Aorta (tissue), 5 donors: Measurements from ENCODE around the gene AIP. TPM values are rescaled to one million over a fixed set of nuclear protein-coding genes. Genes with fewer than 3 reads are reported as not detected.

Source experiments
- ATAC-seq: fragments of 200-7000 bp; cut with Tn5 transposase; one replicate; pipeline ENCODE4 v1.9.1; 2022; ENCODE audit warnings: moderate library complexity; ENCODE audit not compliant: low FRiP score
- DNase-seq, 2 donors: peaks; one replicate each; pipeline ENCODE4 v3.0.0-alpha.2; 2020
- H3K27ac ChIP-seq, 2 donors: one replicate each; pipeline ENCODE4 v1.5.1; 2013; ENCODE audit warnings: low read length in 2 of 2, mild to moderate bottlenecking in 2 of 2, moderate library complexity in 2 of 2, control low read depth in 1 of 2, inconsistent platforms in 1 of 2, low read depth in 1 of 2
- H3K27me3 ChIP-seq, 2 donors: one replicate each; pipeline ENCODE4 v1.6.1; 2013; ENCODE audit warnings: control low read depth in 1 of 2, low read length in 1 of 2, mild to moderate bottlenecking in 1 of 2, moderate library complexity in 1 of 2; ENCODE audit not compliant: insufficient read depth in 2 of 2, control insufficient read depth in 1 of 2
- H3K36me3 ChIP-seq, 2 donors: one replicate each; pipeline ENCODE4 v1.6.1; 2013; ENCODE audit warnings: control low read depth in 1 of 2, low read length in 1 of 2, mild to moderate bottlenecking in 1 of 2; ENCODE audit not compliant: insufficient read depth in 2 of 2, control insufficient read depth in 1 of 2
- H3K4me1 ChIP-seq, 2 donors: one replicate each; pipeline ENCODE4 v1.6.1; 2013; ENCODE audit warnings: low read length in 2 of 2, control low read depth in 1 of 2, mild to moderate bottlenecking in 1 of 2, moderate library complexity in 1 of 2; ENCODE audit not compliant: insufficient read depth in 2 of 2, control insufficient read depth in 1 of 2
- H3K4me3 ChIP-seq, 2 donors: one replicate each; pipeline ENCODE4 v1.5.1; 2013; ENCODE audit warnings: low read length in 2 of 2, control low read depth in 1 of 2, mild to moderate bottlenecking in 1 of 2
- H3K9me3 ChIP-seq: one replicate; pipeline ENCODE4 v1.6.1; 2013; ENCODE audit warnings: mild to moderate bottlenecking, low read length; ENCODE audit not compliant: control insufficient read depth
- WGBS, 2 donors: extraction: QIAGEN DNeasy Blood & Tissue Kit; methylation state at CpG; one replicate each; pipeline ENCODE4 v1.1.7; 2013; 5-methylcytosine and 5-hydroxymethylcytosine counted together
- intact Hi-C, 2 donors: fragments of 100-400 bp; cut with DNase I; formaldehyde crosslinking; loops; one replicate each; pipeline versions ENCODE4 v1.14.2 to v1.15.0; 2022
- long read RNA-seq, 2 donors: library from polyadenylated mRNA; unstranded; transcript quantifications; one replicate each; pipeline ENCODE4 v2.0.0, GENCODE V29; 2020 to 2021
- polyA plus RNA-seq, 2 donors: library from polyadenylated mRNA; stranded (reverse); fragments of 200-250 nt; gene quantifications; one replicate each; pipeline ENCODE4 v1.2.3, GENCODE V29; 2013
- total RNA-seq, 2 donors: library from RNA; stranded (reverse); fragmentation: NEBNext Ultra II Directional; extraction: Animal tissue kit (Norgen Biotek cat#: 25700); gene quantifications; one replicate each; pipeline ENCODE4 v1.2.1, GENCODE V29; 2021
- donor health status: healthy with polysubstance abuse.
- donor health status: Bipolar disorder and iron deficiency.
- donor health status: DM: no; HTN: no; CAD: no.
- donor health status: DM: no; HTN: no; CAD: no.
- donor health status: DM: yes; HTN: yes; CAD: no.

AIP gene
- total RNA-seq (10 to 100 TPM; 61.2 to 63.1 TPM), polyA plus RNA-seq (100 to 1,000 TPM; 105 to 141 TPM)
- long read RNA-seq, donor 1, transcript AIP-201 (6 exons, 1,221 nt) = major isoform, 248 of 273 reads
- long read RNA-seq, donor 1, partial matches to known transcripts = 12 of 273 reads
- long read RNA-seq, donor 1, other reads (novel, unspliced or antisense) = 12 of 273 reads
- long read RNA-seq, donor 2, transcript AIP-201 (6 exons, 1,221 nt) = major isoform, 54 of 60 reads
- long read RNA-seq, donor 2, partial matches to known transcripts = 2 of 60 reads
- long read RNA-seq, donor 2, other reads (novel, unspliced or antisense) = 4 of 60 reads

DNA sequence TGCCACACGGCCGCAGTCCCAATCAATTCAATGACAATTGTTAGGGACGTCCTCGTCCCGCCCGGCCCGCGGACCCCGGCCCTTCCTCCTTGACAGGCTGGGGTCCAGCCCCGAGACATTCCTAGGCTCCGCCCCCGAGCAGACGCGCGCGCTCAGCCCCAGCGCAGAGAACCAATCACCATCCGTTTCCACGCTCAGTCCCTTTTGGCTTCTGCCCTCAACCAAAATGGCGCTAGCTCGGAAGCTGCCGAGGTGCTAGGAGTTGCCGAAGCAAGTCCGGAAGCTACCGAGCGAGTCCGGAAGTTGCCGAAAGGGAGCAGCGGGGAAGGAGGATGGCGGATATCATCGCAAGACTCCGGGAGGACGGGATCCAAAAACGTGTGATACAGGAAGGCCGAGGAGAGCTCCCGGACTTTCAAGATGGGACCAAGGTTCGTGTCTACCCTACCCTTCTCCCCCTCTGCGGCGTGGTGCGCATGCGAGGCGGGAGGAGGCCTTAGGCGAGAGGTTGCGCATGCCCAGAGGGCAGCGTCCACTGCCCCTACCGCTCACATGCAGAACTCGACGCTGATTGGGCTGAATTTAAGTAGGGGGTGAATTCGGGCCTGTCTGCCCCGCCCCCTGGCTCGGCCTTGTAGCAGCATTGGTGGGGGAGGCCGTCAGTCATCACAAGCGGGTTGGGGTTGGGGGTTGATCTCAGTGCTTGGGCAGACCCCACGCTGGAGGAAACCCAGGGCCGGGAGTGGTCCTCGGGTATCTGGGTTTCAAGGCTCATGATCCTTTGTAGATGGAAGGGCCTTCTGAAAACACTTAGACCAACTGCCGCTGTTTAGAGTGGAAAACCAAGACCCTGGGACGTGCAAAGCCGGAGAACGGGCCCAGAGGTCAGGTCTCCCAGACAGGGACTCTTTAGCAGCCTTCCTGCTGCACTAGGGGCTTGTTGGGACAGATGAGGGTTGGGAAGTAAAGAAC lies at the start of gene AIP:
TSS of gene AIP (plus strand) at position 200 of the 972 bp plus-strand sequence. CDS start at position 333, 133 bp downstream.
- H3K27me3 ChIP-seq = no peaks in the 10 kb centered on the region
- H3K4me1 ChIP-seq = peaks cover 0 to 3% of the 10 kb centered on the region in 2 donors
- peak within 1 kb of the TSS; percentile 2 to 49 for H3K4me3 ChIP-seq
- WGBS, 2 donors = 8% methylated on average over 60 of the region's 60 CpGs
- DNase-seq (peak; percentile 98), ATAC-seq (peak; percentile 98)
- no peaks in the 10 kb centered on the region for H3K36me3 ChIP-seq
- intact Hi-C loops = no loop called here
- peak within 1 kb of the TSS in 1 of 2 donors; percentile 14 for H3K27ac ChIP-seq
- no peaks in the 10 kb centered on the region for H3K9me3 ChIP-seq

DNA sequence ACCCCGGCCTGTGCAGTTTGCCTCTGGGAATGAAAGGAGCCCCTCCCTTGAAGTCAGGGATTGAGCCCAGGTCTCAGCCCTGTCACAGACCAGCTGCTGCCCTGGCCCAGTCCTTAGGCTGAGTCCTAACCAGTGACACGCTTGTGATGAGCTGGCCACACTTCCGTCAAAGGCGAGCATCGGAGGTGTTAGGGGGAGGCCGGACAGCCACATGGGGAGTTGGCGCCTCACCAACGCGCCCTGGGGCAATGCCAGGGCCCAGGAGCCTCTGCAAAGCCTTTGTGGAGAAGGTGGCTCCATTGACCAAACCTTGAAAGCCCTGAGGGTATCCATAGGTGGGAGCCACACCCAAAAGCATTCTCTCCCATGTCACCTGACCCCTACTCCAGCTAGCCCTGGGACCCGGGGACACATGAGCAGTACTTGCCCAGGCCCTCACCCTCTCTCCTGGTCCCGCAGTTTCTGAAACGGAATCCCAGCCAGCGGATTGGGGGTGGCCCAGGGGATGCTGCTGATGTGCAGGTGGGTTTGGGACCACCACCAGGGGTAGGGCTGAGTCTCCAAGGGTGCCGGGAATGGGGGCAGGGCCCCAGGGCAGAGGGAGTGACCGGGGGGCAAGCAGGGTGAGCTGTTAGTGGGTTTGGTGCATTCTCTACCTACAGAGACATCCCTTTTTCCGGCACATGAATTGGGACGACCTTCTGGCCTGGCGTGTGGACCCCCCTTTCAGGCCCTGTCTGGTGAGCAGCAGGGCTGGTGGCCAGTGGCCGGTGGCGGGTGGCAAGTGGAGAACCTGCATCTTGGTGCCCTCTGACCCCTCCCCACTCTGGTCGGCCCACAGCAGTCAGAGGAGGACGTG lies 49.1 kb upstream of the AIP start:
- Histone ChIP-seq H3K4me1 (no peaks in the 10 kb centered on the region), H3K4me3 (no peak overlapping the region), H3K27me3 (no peaks in the 10 kb centered on the region), H3K27ac (no peak overlapping the region), H3K36me3 (peaks cover 0 to 2% of the 10 kb centered on the region in 2 donors), H3K9me3 (no peaks in the 10 kb centered on the region)
- intact Hi-C loops = no loop called here
- WGBS, 2 donors = 82% methylated on average over 22 of the region's 22 CpGs
- ATAC-seq (no peak), DNase-seq (no peak)

DNA sequence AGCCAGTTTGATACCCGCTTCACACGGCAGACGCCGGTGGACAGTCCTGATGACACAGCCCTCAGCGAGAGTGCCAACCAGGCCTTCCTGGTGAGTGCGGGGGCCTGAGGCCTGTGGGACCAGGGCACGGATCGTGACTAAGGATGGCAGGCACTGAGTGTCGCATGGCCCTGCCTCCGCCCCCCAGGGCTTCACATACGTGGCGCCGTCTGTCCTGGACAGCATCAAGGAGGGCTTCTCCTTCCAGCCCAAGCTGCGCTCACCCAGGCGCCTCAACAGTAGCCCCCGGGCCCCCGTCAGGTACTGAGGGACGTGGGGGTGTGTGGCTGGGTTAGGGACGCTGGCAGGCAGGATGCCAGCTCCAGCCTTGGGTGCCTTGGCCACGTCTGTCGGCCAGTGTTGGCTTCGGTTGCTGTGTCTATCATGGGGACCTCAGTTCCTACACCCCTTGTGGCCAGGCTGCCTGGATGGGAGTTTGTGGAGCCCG lies 48.4 kb upstream of the AIP start:
- Histone ChIP-seq H3K27ac (no peak overlapping the region), H3K36me3 (peaks cover 0 to 2% of the 10 kb centered on the region in 2 donors), H3K4me3 (no peak overlapping the region), H3K4me1 (no peaks in the 10 kb centered on the region), H3K27me3 (no peaks in the 10 kb centered on the region), H3K9me3 (no peaks in the 10 kb centered on the region)
- ATAC-seq (no peak), DNase-seq (no peak)
- intact Hi-C loops = no loop called here
- 76 to 77% methylated on average over 23 of the region's 23 CpGs for WGBS, 2 donors

DNA sequence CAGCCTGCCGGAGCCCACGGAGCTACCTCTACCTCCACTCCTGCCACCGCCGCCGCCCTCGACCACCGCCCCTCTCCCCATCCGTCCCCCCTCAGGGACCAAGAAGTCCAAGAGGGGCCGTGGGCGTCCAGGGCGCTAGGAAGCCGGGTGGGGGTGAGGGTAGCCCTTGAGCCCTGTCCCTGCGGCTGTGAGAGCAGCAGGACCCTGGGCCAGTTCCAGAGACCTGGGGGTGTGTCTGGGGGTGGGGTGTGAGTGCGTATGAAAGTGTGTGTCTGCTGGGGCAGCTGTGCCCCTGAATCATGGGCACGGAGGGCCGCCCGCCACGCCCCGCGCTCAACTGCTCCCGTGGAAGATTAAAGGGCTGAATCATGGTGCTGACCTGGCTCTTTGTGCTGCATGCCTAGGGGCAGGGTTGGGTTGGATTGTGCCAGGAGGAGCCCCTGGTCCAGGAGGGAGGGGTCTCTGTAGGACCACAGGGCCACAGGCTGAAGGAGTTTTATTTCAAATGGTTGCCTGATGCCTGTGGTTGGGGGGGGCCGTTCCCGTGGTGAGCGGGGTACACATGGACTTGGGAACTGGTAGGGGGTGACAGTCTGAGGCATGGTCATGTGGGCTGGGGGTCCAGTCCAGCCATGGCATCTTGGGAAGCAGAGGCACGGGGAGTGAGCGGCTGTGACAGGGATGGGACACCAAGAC lies 47.6 kb upstream of the AIP start:
- Histone ChIP-seq H3K4me1 (no peaks in the 10 kb centered on the region), H3K36me3 (peaks cover 0 to 2% of the 10 kb centered on the region in 2 donors), H3K4me3 (no peak overlapping the region), H3K27me3 (no peaks in the 10 kb centered on the region), H3K9me3 (no peaks in the 10 kb centered on the region), H3K27ac (no peak overlapping the region)
- intact Hi-C loops = no loop called here
- ATAC-seq (no peak), DNase-seq (no peak)
- whole genome bisulfite sequencing, 2 donors = 85% methylated on average over 25 to 26 of the region's 26 CpGs

DNA sequence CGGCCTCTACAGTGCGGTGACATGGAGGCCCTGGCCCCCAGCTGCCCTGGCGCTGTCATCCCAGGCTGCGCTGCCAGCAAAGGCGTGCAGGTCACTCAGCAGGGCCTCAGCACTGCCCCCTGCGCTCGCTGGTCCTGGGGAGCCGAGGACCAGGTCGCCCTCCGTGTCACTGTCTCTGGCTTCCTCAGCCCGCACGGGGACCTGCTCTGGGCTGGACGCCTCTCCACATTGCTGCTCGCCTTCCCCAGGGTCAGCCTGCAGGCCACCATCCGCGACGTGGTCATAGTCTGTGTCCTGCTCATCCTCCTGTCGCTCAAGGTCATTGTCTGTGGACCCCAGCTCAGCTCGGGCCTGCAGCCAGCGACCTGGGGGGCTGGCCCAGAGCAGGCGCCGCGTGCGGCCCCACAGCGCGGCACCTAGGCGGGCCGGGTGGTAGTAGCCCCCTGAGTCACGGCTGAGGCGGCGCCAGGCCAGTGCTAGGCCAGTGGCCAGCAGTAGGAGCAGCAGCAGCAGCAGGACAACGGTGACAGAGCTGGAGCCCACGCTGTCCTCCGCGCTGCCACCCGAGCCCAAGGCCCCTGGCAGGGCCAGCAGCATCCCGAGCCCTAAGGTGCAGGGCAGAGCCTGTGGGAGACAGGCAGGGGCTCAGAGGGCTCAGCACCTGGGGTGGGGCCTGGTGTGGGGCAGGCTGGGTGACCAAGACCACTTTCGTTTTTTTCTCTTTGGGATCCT lies 46.9 kb upstream of the AIP start:
- intact Hi-C loops = no loop called here
- Histone ChIP-seq H3K4me1 (no peaks in the 10 kb centered on the region), H3K4me3 (no peak overlapping the region), H3K36me3 (peaks cover 0 to 2% of the 10 kb centered on the region in 2 donors), H3K9me3 (no peaks in the 10 kb centered on the region), H3K27ac (no peak overlapping the region), H3K27me3 (no peaks in the 10 kb centered on the region)
- 84 to 87% methylated on average over 38 of the region's 38 CpGs for WGBS, 2 donors
- DNase-seq = no peak
- ATAC-seq = no peak

DNA sequence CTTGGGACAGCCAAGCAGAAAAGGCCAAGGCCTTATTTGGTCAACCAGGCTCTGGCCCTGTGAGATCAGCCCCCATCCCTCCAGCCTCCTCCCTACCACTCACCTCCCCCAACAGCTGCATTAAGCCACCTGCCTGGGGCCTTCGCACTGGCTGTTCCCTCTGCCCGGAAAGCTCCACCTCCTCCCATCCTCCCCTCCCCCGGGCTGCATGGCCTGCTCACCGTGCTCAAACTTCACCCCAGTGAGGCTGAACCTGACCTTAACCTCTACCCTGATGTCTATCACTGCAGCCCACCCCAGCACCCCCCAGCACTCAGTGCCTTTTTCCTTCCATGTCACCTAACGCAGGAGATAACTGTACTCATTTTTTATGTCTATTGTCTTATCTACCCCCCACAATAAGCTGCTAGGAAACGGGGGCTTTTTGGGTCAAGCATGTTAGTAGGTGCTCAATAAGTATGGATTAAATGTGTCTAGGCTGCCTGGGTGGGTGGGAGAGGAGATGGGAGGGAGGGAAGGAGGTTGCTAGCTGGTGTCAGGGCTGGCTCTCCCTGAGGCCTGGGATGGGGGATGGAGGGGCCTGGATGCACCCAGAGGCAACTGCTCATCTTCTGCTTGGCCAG lies 46.3 kb upstream of the AIP start:
- ATAC-seq (no peak), DNase-seq (no peak)
- intact Hi-C loops = no loop called here
- H3K27me3 ChIP-seq = no peaks in the 10 kb centered on the region
- WGBS, 2 donors = 50 to 51% methylated on average over 6 of the region's 6 CpGs
- no peaks in the 10 kb centered on the region for H3K9me3 ChIP-seq
- no peak overlapping the region for H3K27ac ChIP-seq
- H3K36me3 ChIP-seq = peaks cover 0 to 2% of the 10 kb centered on the region in 2 donors
- H3K4me1 ChIP-seq = no peaks in the 10 kb centered on the region
- no peak overlapping the region for H3K4me3 ChIP-seq

DNA sequence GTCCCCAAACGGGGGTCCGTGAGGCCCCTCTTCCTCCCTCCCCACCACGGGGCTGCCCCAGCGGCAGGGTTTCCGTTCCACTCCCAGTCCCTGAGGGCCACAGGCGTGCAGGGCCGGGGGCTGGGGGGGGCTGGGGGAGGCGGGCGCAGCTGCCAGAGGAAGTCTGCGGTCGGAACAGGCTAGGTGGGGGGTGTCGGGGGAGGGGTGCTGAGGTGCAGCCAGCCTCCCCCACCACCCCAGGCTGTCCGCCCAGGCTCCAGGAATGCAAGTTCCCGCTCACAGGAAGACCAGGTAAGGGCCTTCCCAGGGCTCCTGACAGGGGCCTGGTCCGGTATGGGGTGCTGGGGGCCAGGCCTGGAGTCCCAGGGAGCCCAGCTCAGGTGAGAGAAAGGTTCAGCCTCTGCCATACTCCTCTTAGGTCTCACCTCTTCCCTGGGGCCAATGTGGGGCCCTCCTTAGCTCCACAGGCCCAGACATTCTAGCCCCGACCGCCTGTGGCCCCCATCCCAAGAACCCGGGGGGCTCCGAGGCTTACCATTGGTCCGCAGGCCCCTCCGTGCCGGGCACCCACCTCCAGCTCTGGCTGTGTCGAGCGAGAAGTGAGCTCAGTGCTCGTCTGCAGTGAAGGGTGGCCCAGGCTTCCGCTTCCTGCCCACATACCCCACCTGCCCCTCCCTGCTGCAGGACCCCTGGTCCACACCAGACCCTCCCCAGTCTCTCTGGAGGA lies 45.6 kb upstream of the AIP start, which contains the start of gene PTPRCAP:
TSS of gene PTPRCAP (minus strand) at position 601 of the 727 bp plus-strand sequence. CDS start at position 538, 63 bp downstream.
- Histone ChIP-seq H3K36me3 (peaks cover 0 to 2% of the 10 kb centered on the region in 2 donors), H3K27me3 (no peaks in the 10 kb centered on the region), H3K9me3 (no peaks in the 10 kb centered on the region), H3K4me1 (no peaks in the 10 kb centered on the region), H3K27ac (no peak within 1 kb of the TSS), H3K4me3 (no peak within 1 kb of the TSS)
- peak in 1 of 2 donors; percentile 49 for DNase-seq
- no peak for ATAC-seq
- WGBS, 2 donors = 68 to 75% methylated on average over 17 to 26 of the region's 26 CpGs
- intact Hi-C loops = no loop called here
